ENCODE measurements around the gene NAA60.

The NAA60 gene

DNA sequence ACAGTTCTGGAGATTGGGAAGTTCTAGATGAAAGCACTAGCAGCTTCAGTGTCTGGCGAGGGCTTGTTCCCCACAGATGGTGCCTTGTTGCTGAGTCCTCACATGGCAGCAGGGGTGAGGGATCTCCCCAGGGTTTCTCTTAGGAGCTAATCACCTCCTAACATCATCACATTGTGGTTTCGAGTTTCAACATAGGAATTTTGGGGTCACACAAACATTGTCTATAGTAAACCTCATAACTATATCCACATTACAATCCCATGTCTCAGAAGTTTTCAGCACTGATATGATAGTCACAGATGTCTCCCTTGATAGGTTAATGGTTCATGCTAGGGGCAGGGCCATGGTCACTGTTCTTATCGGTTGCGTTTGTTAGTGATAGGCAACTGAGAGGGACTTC, 71.1 kb downstream of the NAA60 start:
- TF ChIP-seq SIN3A (IDR thresholded peaks at IDR 0.05; ENCODE audit: borderline replicate concordance, insufficient read depth, low read length) = no peak
- TF ChIP-seq TAF1 (IDR thresholded peaks at IDR 0.05; ENCODE audit: borderline replicate concordance, insufficient read depth, low read length) = no peak
- TF ChIP-seq POLR2AphosphoS5 (IDR thresholded peaks at IDR 0.05; ENCODE audit: low read depth, low read length) = no peak
- no peak for TF ChIP-seq FOXP2 (optimal IDR thresholded peaks at IDR 0.05; ENCODE audit: borderline replicate concordance, extremely low read depth, extremely low read length, insufficient read depth)
- TF ChIP-seq, protein P1, sequence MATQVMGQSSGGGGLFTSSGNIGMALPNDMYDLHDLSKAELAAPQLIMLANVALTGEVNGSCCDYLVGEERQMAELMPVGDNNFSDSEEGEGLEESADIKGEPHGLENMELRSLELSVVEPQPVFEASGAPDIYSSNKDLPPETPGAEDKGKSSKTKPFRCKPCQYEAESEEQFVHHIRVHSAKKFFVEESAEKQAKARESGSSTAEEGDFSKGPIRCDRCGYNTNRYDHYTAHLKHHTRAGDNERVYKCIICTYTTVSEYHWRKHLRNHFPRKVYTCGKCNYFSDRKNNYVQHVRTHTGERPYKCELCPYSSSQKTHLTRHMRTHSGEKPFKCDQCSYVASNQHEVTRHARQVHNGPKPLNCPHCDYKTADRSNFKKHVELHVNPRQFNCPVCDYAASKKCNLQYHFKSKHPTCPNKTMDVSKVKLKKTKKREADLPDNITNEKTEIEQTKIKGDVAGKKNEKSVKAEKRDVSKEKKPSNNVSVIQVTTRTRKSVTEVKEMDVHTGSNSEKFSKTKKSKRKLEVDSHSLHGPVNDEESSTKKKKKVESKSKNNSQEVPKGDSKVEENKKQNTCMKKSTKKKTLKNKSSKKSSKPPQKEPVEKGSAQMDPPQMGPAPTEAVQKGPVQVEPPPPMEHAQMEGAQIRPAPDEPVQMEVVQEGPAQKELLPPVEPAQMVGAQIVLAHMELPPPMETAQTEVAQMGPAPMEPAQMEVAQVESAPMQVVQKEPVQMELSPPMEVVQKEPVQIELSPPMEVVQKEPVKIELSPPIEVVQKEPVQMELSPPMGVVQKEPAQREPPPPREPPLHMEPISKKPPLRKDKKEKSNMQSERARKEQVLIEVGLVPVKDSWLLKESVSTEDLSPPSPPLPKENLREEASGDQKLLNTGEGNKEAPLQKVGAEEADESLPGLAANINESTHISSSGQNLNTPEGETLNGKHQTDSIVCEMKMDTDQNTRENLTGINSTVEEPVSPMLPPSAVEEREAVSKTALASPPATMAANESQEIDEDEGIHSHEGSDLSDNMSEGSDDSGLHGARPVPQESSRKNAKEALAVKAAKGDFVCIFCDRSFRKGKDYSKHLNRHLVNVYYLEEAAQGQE (IDR thresholded peaks at IDR 0.05; ENCODE audit: insufficient read depth in 1 of 2, low read depth in 2 of 2, low read length in 2 of 2) = no peak

DNA sequence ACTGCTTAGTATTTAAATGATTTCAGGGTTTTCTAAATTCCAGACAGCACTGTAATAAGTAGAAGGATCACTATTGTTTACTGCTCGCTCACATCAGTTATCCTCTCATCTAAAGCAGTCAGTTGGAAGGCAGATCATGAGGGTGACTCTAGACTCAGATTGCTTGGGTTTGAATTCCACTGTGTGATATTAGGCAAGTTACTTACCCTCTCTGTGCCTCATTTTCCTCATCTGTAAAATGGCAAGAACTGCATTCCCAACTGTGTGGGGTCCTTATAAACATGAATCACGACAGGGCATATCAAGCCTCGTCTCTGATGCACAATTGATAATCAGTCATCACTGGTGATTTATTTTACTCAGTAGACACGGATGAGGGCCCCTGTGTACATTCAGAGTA, 72.4 kb downstream of the NAA60 start:
- TF ChIP-seq TAF1 (IDR thresholded peaks at IDR 0.05; ENCODE audit: borderline replicate concordance, insufficient read depth, low read length) (no peak), SIN3A (IDR thresholded peaks at IDR 0.05; ENCODE audit: borderline replicate concordance, insufficient read depth, low read length) (no peak), FOXP2 (optimal IDR thresholded peaks at IDR 0.05; ENCODE audit: borderline replicate concordance, extremely low read depth, extremely low read length, insufficient read depth) (no peak), POLR2AphosphoS5 (IDR thresholded peaks at IDR 0.05; ENCODE audit: low read depth, low read length) (no peak)

DNA sequence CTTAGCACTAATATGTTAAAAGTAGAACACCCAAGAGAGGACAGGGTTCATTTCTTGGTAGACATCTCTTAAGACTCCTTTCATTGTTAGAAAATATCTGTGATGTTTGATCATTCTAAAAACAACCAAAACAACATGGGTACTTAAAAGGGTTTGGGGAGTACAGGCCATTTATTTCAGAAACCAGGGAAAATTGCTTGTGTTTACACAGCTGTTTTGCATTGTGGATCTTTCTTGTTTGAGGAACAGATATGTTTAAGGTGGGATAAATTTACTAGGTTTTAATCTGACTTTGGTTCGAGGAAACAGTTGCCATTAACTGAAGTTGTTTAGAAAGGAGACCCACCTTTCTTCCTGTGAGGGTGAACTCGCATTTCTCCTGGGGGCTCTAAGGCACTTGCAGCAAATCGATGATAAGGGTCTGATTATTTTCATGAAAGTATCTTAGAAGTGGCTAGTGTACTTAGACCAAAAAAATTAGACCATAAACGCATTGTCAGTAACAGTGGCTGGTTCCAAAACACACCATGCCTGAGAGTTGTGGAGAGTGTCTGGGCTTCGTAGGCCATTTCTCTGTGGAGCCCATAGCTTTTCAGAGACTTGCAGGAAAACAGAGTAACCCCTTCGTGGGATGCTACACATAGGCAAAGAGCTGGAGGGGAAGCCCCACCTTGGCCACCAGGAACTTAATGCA, 75.0 kb downstream of the NAA60 start:
- TF ChIP-seq, protein P1 (IDR thresholded peaks at IDR 0.05; ENCODE audit: insufficient read depth in 1 of 2, low read depth in 2 of 2, low read length in 2 of 2) = no peak
- TF ChIP-seq POLR2AphosphoS5 (IDR thresholded peaks at IDR 0.05; ENCODE audit: low read depth, low read length) = no peak
- TF ChIP-seq TAF1 (IDR thresholded peaks at IDR 0.05; ENCODE audit: borderline replicate concordance, insufficient read depth, low read length) = no peak
- no peak for TF ChIP-seq FOXP2 (optimal IDR thresholded peaks at IDR 0.05; ENCODE audit: borderline replicate concordance, extremely low read depth, extremely low read length, insufficient read depth)
- no peak for TF ChIP-seq SIN3A (IDR thresholded peaks at IDR 0.05; ENCODE audit: borderline replicate concordance, insufficient read depth, low read length)

DNA sequence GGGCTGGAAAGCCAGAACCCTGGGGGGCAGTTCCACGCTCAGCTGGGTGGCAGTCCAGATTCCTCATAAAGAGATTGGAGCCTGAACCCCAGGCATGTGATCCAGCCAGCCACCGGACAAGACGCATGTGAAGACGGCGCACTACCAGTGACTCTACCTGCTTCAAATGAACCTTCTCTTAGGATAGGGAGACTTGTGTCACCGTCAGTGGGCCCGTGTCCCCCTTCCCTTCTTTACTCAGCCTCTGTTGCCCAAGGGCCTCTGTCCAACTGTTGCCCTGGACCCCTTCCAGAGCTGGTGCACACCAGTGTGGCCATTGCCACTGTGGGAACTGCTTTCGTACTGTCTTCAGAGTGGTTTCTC, 75.5 kb downstream of the NAA60 start:
- TF ChIP-seq POLR2AphosphoS5 (IDR thresholded peaks at IDR 0.05; ENCODE audit: low read depth, low read length) (no peak), TAF1 (IDR thresholded peaks at IDR 0.05; ENCODE audit: borderline replicate concordance, insufficient read depth, low read length) (no peak), FOXP2 (optimal IDR thresholded peaks at IDR 0.05; ENCODE audit: borderline replicate concordance, extremely low read depth, extremely low read length, insufficient read depth) (no peak), SIN3A (IDR thresholded peaks at IDR 0.05; ENCODE audit: borderline replicate concordance, insufficient read depth, low read length) (no peak)
- TF ChIP-seq, protein P1 (IDR thresholded peaks at IDR 0.05; ENCODE audit: insufficient read depth in 1 of 2, low read depth in 2 of 2, low read length in 2 of 2) = no peak

DNA sequence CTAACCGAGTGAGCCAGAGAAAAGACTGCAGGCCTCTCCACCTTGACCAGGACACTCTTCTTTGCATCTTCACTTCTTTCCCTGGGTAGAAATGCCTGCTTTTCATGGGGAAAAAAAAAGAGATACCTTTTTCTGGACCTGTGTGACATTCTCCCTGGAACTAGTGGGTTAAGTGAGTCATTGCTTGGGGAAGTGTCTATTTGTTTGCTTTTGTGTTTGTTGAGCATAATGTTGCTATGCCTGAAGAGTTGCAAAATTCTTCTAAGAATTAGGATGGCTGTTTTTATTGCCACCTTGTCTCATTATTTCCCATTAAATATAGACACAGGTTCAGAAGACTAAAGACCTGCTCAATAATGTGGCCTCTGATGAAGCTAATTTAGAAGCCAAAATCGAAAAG, 76.1 kb downstream of the NAA60 start:
- TF ChIP-seq TAF1 (IDR thresholded peaks at IDR 0.05; ENCODE audit: borderline replicate concordance, insufficient read depth, low read length) (no peak), POLR2AphosphoS5 (IDR thresholded peaks at IDR 0.05; ENCODE audit: low read depth, low read length) (no peak), FOXP2 (optimal IDR thresholded peaks at IDR 0.05; ENCODE audit: borderline replicate concordance, extremely low read depth, extremely low read length, insufficient read depth) (no peak), SIN3A (IDR thresholded peaks at IDR 0.05; ENCODE audit: borderline replicate concordance, insufficient read depth, low read length) (no peak)
- TF ChIP-seq, protein P1 (IDR thresholded peaks at IDR 0.05; ENCODE audit: insufficient read depth in 1 of 2, low read depth in 2 of 2, low read length in 2 of 2) = no peak

All from PFSK-1 (cell line).